IPS-15b (cell line): Measurements from ENCODE around the gene JAZF1.

Source experiments
- H3K27me3 ChIP-seq: one replicate; pipeline ENCODE4 v1.6.1; 2013; ENCODE audit warnings: low read length; ENCODE audit not compliant: control insufficient read depth, insufficient read depth
- H3K36me3 ChIP-seq: one replicate; pipeline ENCODE4 v1.6.1; 2013; ENCODE audit warnings: low read length; ENCODE audit not compliant: control insufficient read depth, insufficient read depth
- H3K4me1 ChIP-seq: one replicate; pipeline ENCODE4 v1.6.1; 2013; ENCODE audit warnings: mild to moderate bottlenecking, low read length; ENCODE audit not compliant: control insufficient read depth, insufficient read depth
- H3K4me3 ChIP-seq: one replicate; pipeline ENCODE4 v1.5.1; 2013; ENCODE audit warnings: low read depth, low read length
- H3K9ac ChIP-seq: one replicate; pipeline ENCODE4 v1.6.1; 2013; ENCODE audit warnings: low read depth, mild to moderate bottlenecking, low read length
- H3K9me3 ChIP-seq: one replicate; pipeline ENCODE4 v1.6.1; 2013; ENCODE audit warnings: mild to moderate bottlenecking, low read length; ENCODE audit not compliant: control insufficient read depth, insufficient read depth

Gene JAZF1

GRCh38 chr7:28180364-28181147 lies at the start of gene JAZF1:
Gene JAZF1 (minus strand): TSS chr7:28180795.
- peaks cover 11% of the 10 kb centered on the region for H3K27me3 ChIP-seq

GRCh38 chr7:28230261-28230660 lies 49.7 kb upstream of the JAZF1 start:
- Histone ChIP-seq H3K9me3 (no peaks in the 10 kb centered on the region), H3K27me3 (no peaks in the 10 kb centered on the region), H3K4me3 (no peak overlapping the region), H3K4me1 (peaks cover 12% of the 10 kb centered on the region), H3K9ac (no peak overlapping the region), H3K36me3 (no peaks in the 10 kb centered on the region)

More at GRCh38 chr7:28180364-28181147, at the start of gene JAZF1:
- peak within 1 kb of the TSS; percentile 67 for H3K4me3 ChIP-seq
- peaks cover 3% of the 10 kb centered on the region for H3K4me1 ChIP-seq
- H3K36me3 ChIP-seq = no peaks in the 10 kb centered on the region
- no peak within 1 kb of the TSS for H3K9ac ChIP-seq
- no peaks in the 10 kb centered on the region for H3K9me3 ChIP-seq

- H3K4me1 ChIP-seq = peaks cover 14% of the 10 kb centered on the region
- H3K27me3 ChIP-seq = no peaks in the 10 kb centered on the region
- no peak overlapping the region for H3K4me3 ChIP-seq
- H3K9me3 ChIP-seq = no peaks in the 10 kb centered on the region
- H3K36me3 ChIP-seq = no peaks in the 10 kb centered on the region
- H3K9ac ChIP-seq = no peak overlapping the region
These were observed 47.8 kb upstream of the JAZF1 start for GRCh38 chr7:28228396-28228795.

GRCh38 chr7:28226003-28226402 lies 45.4 kb upstream of the JAZF1 start:
- Histone ChIP-seq H3K4me3 (no peak overlapping the region), H3K36me3 (no peaks in the 10 kb centered on the region), H3K27me3 (no peaks in the 10 kb centered on the region), H3K9ac (no peak overlapping the region), H3K4me1 (peaks cover 14% of the 10 kb centered on the region), H3K9me3 (no peaks in the 10 kb centered on the region)

- Histone ChIP-seq H3K9me3 (no peaks in the 10 kb centered on the region), H3K9ac (no peak overlapping the region), H3K27me3 (no peaks in the 10 kb centered on the region), H3K36me3 (no peaks in the 10 kb centered on the region), H3K4me1 (peaks cover 14% of the 10 kb centered on the region), H3K4me3 (no peak overlapping the region)
These were observed 45.0 kb upstream of the JAZF1 start for GRCh38 chr7:28225576-28225975.

- no peak overlapping the region for H3K4me3 ChIP-seq
- H3K9ac ChIP-seq = no peak overlapping the region
- no peaks in the 10 kb centered on the region for H3K9me3 ChIP-seq
- no peaks in the 10 kb centered on the region for H3K36me3 ChIP-seq
- H3K27me3 ChIP-seq = no peaks in the 10 kb centered on the region
- H3K4me1 ChIP-seq = peaks cover 7% of the 10 kb centered on the region
These were observed 44.1 kb upstream of the JAZF1 start for GRCh38 chr7:28224675-28225074.

- H3K9me3 ChIP-seq = no peaks in the 10 kb centered on the region
- peaks cover 7% of the 10 kb centered on the region for H3K4me1 ChIP-seq
- no peaks in the 10 kb centered on the region for H3K27me3 ChIP-seq
These were observed 43.6 kb upstream of the JAZF1 start for GRCh38 chr7:28224172-28224571.

GRCh38 chr7:28222636-28223035 lies 42.0 kb upstream of the JAZF1 start:
- Histone ChIP-seq H3K9me3 (no peaks in the 10 kb centered on the region), H3K36me3 (no peaks in the 10 kb centered on the region), H3K4me3 (no peak overlapping the region), H3K4me1 (peaks cover 7% of the 10 kb centered on the region), H3K27me3 (no peaks in the 10 kb centered on the region), H3K9ac (no peak overlapping the region)

More at GRCh38 chr7:28224172-28224571, 43.6 kb upstream of the JAZF1 start:
- Histone ChIP-seq H3K4me3 (no peak overlapping the region), H3K36me3 (no peaks in the 10 kb centered on the region), H3K9ac (no peak overlapping the region)

GRCh38 chr7:28219793-28220192 lies 39.2 kb upstream of the JAZF1 start:
- no peaks in the 10 kb centered on the region for H3K36me3 ChIP-seq
- H3K9me3 ChIP-seq = no peaks in the 10 kb centered on the region
- H3K4me1 ChIP-seq = peaks cover 3% of the 10 kb centered on the region
- H3K27me3 ChIP-seq = no peaks in the 10 kb centered on the region
- no peak overlapping the region for H3K4me3 ChIP-seq
- H3K9ac ChIP-seq = no peak overlapping the region

- Histone ChIP-seq H3K36me3 (no peaks in the 10 kb centered on the region), H3K9ac (no peak overlapping the region), H3K9me3 (no peaks in the 10 kb centered on the region), H3K4me3 (no peak overlapping the region), H3K4me1 (no peaks in the 10 kb centered on the region), H3K27me3 (no peaks in the 10 kb centered on the region)
These were observed 36.5 kb upstream of the JAZF1 start for GRCh38 chr7:28217143-28217542.

GRCh38 chr7:28211006-28211405 lies 30.4 kb upstream of the JAZF1 start:
- no peaks in the 10 kb centered on the region for H3K36me3 ChIP-seq
- no peak overlapping the region for H3K9ac ChIP-seq
- H3K4me3 ChIP-seq = no peak overlapping the region
- no peaks in the 10 kb centered on the region for H3K9me3 ChIP-seq
- H3K4me1 ChIP-seq = no peaks in the 10 kb centered on the region
- no peaks in the 10 kb centered on the region for H3K27me3 ChIP-seq

- H3K9me3 ChIP-seq = no peaks in the 10 kb centered on the region
- H3K4me3 ChIP-seq = no peak overlapping the region
- H3K27me3 ChIP-seq = no peaks in the 10 kb centered on the region
- H3K9ac ChIP-seq = no peak overlapping the region
- H3K4me1 ChIP-seq = no peaks in the 10 kb centered on the region
- H3K36me3 ChIP-seq = no peaks in the 10 kb centered on the region
These were observed 27.9 kb upstream of the JAZF1 start for GRCh38 chr7:28208506-28208905.
